Measurements from ENCODE around the gene TACR1. TPM values are rescaled to one million over a fixed set of nuclear protein-coding genes. Genes with fewer than 3 reads are reported as not detected.

Gene TACR1
- total and polyA plus RNA-seq, 2 of the 4 experiments (the other 2 are of a cell fraction), result under 0.01 to 0.09 TPM

DNA sequence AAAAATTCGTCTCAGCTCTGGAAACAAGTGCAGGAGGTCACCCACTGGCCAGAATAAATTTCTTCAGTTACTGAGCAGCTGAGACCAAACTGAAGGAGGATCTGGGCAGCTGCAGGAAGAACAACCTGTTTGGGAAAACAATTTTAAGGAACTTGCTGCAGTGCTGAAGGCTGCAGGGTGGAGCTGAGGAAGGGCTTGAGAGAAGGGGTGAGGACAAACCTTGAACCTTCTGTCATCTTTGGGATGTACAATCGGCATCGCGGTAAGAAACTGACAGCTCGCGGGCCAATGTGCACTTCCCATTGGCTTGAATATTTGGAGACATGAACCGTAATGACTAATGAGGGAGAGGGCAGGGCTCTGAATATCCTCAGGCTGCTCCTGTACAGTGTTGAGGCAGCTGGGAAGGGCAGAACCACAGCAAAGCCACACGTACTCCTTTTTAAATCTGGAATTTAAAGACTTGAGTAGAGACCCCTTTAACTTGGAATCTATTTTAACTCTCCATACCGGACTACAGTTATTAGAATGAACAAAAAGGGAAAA is 90.3 kb downstream of the TACR1 start:
- 79% methylated on average over 7 of the region's 9 CpGs; no CpG with 5 or more reads in 1 of the 2 experiments for WGBS, 2 experiments (ENCODE audit: extremely low coverage in 2 of 2, insufficient read length in 1 of 2)
- no TSS peak for BruUV-seq (replicated peaks)

More for the DNA sequence above, 90.3 kb downstream of the TACR1 start:
- POLR2A ChIA-PET (ENCODE audit: unreplicated experiment), result no interaction called here
- ATAC-seq (ENCODE audit: low read depth) (no peak), DNase-seq (no peak)
- H4K8ac ChIP-seq (ENCODE audit: low read depth in 2 of 2, low read length in 2 of 2), result no peak overlapping the region
- no peaks in the 10 kb centered on the region for H3K27me3 ChIP-seq (ENCODE audit: control insufficient read depth, insufficient read depth, low read length)
- no peak overlapping the region for H2BK120ac ChIP-seq (ENCODE audit: low read depth, low read length)
- no peak overlapping the region for H3K56ac ChIP-seq (ENCODE audit: extremely low read depth, insufficient read depth, low read length)
- no peak overlapping the region for H3K23ac ChIP-seq (ENCODE audit: low read depth, low read length)
- no peak overlapping the region for H2BK15ac ChIP-seq (ENCODE audit: low read depth, low read length)
- H3K4ac ChIP-seq (ENCODE audit: low read depth, low read length), result no peak overlapping the region
- H3K18ac ChIP-seq (ENCODE audit: low read depth, low read length), result no peak overlapping the region
- no peak overlapping the region for H2BK5ac ChIP-seq (ENCODE audit: low read depth, low read length, poor library complexity, severe bottlenecking)
- in situ Hi-C loops (cut with MboI; ENCODE audit: low sequenced_read_pairs) (no loop called here), intact Hi-C loops (cut with micrococcal nuclease) (no loop called here), dilution Hi-C loops (cut with HindIII; ENCODE audit: low sequenced_read_pairs, unreplicated experiment) (no loop called here)
- CTCF ChIA-PET, result no interaction called here
- H3K27ac ChIP-seq (ENCODE audit: insufficient read depth, low read length), result no peak overlapping the region
- H3K4me2 ChIP-seq (ENCODE audit: low read depth, low read length), result no peak overlapping the region
- H3K9ac ChIP-seq (ENCODE audit: low read depth, low read length), result no peak overlapping the region
- no peaks in the 10 kb centered on the region for H4K20me1 ChIP-seq (ENCODE audit: insufficient read depth, low read length)
- H3K4me3 ChIP-seq (ENCODE audit: insufficient read depth, low read depth, low read length), result no peak overlapping the region
- no peaks in the 10 kb centered on the region for H3K79me1 ChIP-seq (ENCODE audit: low read depth in 1 of 2, low read length in 2 of 2)
- no peak overlapping the region for H3K14ac ChIP-seq (replicated peaks; ENCODE audit: low read depth, low read length)
- no peak overlapping the region for H4K5ac ChIP-seq (ENCODE audit: low read depth, low read length)
- no peak overlapping the region for H2BK20ac ChIP-seq (ENCODE audit: low read depth, low read length)
- H3K4me1 ChIP-seq (ENCODE audit: control insufficient read depth, insufficient read depth, low read length), result no peaks in the 10 kb centered on the region
- H2AK5ac ChIP-seq (ENCODE audit: low read depth, low read length), result no peak overlapping the region
- no peaks in the 10 kb centered on the region for H3K36me3 ChIP-seq (ENCODE audit: control insufficient read depth, insufficient read depth, low read length)
- no peak for TF ChIP-seq POLR2A (IDR thresholded peaks at IDR 0.05; ENCODE audit: low read depth, low read length)
- TF ChIP-seq BHLHE40 (IDR thresholded peaks at IDR 0.05; ENCODE audit: low read depth, low read length), result no peak
- no peak overlapping the region for H2AFZ ChIP-seq (replicated peaks; ENCODE audit: low read length, poor library complexity)
- no peak overlapping the region for H2AK9ac ChIP-seq (replicated peaks; ENCODE audit: low read depth, low read length, poor library complexity)
- no peak overlapping the region for H4K91ac ChIP-seq (ENCODE audit: insufficient read depth, low read depth, low read length)
- H3K9me1 ChIP-seq (ENCODE audit: insufficient read depth, low read length), result no peaks in the 10 kb centered on the region
- no peaks in the 10 kb centered on the region for H3K9me3 ChIP-seq (ENCODE audit: control insufficient read depth, insufficient read depth, low read length)
